Dedifferentiated amniotic fluid mesenchymal stem cell (primary cell): ENCODE measurements around the gene RPS6KB2.

Source experiments
- DNase-seq: peaks from one replicate; pipeline ENCODE4 v3.0.0-alpha.2; 2016; ENCODE audit errors: extremely low spot score

RPS6KB2 gene

DNA sequence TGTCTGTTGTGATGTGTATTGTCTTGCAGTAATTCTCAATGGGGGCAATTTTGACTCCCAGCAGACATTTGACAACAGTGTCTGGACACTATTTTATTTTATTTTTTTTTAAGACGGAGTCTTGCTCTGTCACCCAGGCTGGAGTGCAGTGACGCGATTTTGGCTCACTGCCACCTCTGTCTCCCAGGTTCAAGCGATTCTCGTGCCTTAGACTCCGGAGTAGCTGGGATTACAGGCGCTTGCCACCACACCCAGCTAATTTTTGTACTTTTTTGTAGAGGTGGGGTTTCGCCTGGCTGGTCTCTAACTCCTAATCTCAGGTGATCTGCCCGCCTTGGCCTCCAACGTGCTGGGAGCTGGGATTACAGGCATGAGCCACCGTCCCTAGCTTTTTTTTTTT, 1.4 kb downstream of the RPS6KB2 start:
- DNase-seq = no peak

DNA sequence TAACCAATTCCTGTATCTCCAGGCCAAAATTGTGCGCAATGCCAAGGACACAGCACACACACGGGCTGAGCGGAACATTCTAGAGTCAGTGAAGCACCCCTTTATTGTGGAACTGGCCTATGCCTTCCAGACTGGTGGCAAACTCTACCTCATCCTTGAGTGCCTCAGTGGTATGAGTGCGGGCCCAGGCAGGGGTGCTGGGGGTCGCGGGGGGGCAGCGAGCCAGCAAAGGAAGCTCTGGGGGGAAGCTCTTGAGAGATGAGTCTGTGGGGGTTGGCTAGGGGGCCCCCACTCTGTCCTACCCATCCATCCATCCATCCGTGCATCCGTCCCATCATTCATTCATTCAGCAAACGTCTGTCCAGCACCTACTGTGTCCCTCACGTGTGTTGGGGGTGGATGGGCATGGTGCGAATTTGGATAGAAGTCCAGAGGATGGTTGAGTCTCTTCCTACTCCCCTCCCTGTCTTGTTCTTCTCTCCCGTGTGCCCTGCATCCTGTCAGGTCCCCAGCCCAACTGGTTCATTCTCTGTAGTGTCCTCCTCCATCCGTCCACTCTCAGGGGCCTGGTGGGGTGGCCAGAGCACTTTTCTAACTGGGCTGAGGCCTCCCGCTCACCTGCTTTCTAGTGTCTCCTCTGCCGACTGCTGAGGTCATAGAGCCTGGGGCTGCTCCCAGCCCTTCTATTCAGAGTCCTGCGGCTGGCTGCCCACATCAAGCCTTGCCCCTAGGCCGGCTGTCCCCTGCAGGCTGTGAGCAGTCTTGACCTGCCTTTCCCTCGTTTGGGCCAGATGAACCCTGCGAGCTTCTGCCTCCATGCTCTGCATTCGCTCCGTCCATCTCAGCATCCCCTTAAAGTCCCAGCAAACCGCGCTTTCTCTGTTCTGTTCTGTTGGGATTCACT, 3.3 kb downstream of the RPS6KB2 start:
- no peak for DNase-seq

- no peak for DNase-seq
Measured at GRCh38 chr11:67432655-67433349, 4.5 kb downstream of the RPS6KB2 start.

GRCh38 chr11:67433536-67434394, 5.5 kb downstream of the RPS6KB2 start:
- no peak for DNase-seq

- DNase-seq = no peak
Measured at GRCh38 chr11:67434395-67434881, 6.1 kb downstream of the RPS6KB2 start.

DNA sequence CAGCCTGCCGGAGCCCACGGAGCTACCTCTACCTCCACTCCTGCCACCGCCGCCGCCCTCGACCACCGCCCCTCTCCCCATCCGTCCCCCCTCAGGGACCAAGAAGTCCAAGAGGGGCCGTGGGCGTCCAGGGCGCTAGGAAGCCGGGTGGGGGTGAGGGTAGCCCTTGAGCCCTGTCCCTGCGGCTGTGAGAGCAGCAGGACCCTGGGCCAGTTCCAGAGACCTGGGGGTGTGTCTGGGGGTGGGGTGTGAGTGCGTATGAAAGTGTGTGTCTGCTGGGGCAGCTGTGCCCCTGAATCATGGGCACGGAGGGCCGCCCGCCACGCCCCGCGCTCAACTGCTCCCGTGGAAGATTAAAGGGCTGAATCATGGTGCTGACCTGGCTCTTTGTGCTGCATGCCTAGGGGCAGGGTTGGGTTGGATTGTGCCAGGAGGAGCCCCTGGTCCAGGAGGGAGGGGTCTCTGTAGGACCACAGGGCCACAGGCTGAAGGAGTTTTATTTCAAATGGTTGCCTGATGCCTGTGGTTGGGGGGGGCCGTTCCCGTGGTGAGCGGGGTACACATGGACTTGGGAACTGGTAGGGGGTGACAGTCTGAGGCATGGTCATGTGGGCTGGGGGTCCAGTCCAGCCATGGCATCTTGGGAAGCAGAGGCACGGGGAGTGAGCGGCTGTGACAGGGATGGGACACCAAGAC, 6.9 kb downstream of the RPS6KB2 start:
- no peak for DNase-seq

GRCh38 chr11:67435727-67436458, 7.6 kb downstream of the RPS6KB2 start:
- DNase-seq = no peak

DNA sequence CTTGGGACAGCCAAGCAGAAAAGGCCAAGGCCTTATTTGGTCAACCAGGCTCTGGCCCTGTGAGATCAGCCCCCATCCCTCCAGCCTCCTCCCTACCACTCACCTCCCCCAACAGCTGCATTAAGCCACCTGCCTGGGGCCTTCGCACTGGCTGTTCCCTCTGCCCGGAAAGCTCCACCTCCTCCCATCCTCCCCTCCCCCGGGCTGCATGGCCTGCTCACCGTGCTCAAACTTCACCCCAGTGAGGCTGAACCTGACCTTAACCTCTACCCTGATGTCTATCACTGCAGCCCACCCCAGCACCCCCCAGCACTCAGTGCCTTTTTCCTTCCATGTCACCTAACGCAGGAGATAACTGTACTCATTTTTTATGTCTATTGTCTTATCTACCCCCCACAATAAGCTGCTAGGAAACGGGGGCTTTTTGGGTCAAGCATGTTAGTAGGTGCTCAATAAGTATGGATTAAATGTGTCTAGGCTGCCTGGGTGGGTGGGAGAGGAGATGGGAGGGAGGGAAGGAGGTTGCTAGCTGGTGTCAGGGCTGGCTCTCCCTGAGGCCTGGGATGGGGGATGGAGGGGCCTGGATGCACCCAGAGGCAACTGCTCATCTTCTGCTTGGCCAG, 8.3 kb downstream of the RPS6KB2 start:
- no peak for DNase-seq

GRCh38 chr11:67437082-67437808, 9.0 kb downstream of the RPS6KB2 start, which contains the start of gene PTPRCAP:
Gene PTPRCAP, minus strand, starts transcription at chr11:67437682. Its CDS starts 63 bp downstream, at chr11:67437619.
- DNase-seq = no peak

GRCh38 chr11:67437809-67438157, 9.5 kb downstream of the RPS6KB2 start:
- no peak for DNase-seq

DNA sequence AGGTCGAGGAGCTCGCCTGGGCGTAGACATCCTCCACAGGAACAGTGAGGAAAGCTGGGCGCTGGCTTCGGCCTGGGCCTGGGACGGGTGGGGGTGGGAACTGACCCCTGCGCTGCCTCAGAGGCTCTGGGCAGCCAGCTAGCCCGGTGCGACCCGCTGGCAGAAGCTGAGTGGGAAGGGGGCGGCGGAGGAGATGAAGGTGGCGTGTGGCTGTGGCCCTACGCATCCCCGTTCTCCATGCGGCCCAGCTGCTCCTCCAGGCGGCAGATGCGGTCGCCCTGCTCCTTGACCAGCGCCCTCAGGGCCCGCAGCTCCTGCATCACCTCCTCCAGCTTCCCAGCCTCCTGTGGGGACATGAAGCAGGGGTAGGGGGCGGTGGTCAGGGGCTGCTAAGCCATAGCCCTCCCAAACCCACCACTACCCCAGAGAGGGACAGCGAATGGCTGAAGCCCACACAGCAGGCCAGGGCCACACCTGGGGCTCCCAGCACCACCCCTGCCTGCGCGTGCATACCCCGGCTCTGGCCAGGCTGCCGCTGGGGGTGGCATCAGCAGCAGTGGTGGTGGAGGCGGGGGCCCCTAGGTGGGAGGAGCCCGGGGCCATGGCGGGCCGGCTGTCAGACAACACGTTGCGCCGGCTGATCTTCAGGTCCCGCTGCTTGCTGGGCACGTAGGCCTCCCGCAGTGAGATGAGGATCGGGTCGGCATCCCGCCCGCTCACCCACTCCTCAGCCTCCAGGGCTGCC, 10.0 kb downstream of the RPS6KB2 start:
- no peak for DNase-seq

- no peak for DNase-seq
Measured at GRCh38 chr11:67439321-67440228, 11.3 kb downstream of the RPS6KB2 start.

DNA sequence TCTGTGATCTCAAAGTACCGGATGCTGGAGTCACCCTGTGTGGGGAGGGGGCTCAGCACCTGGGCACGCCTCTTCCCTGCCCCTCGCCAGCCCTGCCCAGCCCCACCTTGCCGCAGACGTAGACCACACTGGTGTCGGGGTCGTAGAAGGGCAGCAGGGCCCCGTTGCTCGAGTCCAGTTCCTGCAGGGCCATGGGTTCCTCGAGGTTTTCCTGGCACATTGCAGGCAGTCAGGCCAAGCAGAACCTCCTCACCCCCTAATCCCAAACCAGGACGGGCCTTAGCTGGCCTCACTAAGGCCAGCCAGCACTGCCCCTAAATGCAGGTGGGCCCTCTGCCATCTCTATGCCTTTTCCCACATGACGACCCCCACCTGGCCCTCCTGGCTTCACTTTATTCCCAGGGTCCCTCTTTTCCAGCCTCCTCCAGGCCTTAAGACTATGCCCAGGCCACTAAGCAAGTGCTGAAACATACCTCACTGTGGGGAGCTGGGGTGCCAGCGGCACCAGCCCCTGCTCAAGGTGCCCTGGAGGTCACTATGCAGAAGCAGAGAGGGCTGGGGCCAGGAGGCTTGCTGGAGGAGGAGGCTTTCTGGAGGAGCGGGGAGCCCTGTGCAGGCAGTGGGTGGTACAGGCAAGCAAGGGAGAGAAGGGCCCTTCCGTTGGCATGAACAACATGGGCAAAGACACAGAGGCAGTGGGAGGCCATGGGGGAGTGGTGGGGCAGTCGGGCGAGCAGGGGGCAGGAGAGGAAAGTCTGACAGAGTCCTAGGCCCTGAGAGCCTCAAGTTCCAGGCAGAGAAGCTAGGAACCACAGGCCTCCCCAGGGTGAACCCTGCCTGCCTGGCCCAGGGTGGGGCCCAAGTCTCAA, 12.2 kb downstream of the RPS6KB2 start:
- no peak for DNase-seq

GRCh38 chr11:67441098-67441563, 12.8 kb downstream of the RPS6KB2 start:
- DNase-seq = no peak

DNA sequence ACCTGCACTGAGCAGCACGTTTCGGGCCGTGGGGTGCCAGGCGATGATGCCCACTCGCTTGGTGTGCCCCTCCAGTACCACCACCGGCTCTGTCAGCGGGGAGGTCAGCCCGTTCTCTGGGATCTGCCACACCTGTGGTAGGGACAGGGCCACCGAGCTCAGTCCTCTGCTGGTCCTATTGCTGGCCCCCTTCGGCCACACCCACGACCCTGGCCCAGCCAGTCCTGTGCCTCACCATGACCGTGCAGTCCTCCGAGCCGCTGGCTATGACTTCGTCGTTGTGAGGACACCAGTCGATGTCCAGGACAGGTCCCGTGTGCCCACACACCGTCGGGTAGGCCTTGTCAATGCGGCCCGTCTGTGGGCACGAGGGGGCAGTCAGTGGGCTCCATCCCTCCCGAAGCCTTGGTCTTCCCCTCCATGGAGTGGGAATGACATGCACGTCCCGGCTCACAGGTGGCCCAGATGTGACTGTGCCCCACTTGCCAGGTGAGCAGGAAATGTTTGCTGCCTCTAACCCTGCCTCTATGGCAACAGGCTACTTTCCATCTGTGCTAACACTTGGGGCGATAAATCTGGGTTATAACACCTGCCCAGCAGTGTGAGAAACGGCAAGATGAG, 13.5 kb downstream of the RPS6KB2 start:
- DNase-seq = no peak
